Erythroblast (primary cell): ENCODE results near the gene ZDHHC11.

Experiments
- DNase-seq, 2 experiments: peaks; one replicate each; lab custom pipeline; 2025; lab: John Stamatoyannopoulos, UW
- GATA1 ChIP-seq: IDR thresholded peaks from 2 replicates; pipeline ENCODE4 v1.6.1; 2011; ENCODE audit warnings: low read depth, mild to moderate bottlenecking, control low read depth, low read length, moderate library complexity
- POLR2A ChIP-seq: IDR thresholded peaks from 2 replicates; pipeline ENCODE4 v1.6.1; 2011; ENCODE audit warnings: mild to moderate bottlenecking, low read length

The ZDHHC11 gene

GRCh38 chr5:870956-871355 is 20.2 kb upstream of the ZDHHC11 start:
- DNase-seq: no peak
- TF ChIP-seq GATA1: no peak
- no peak for TF ChIP-seq POLR2A

- TF ChIP-seq POLR2A (no peak), GATA1 (no peak)
- DNase-seq: no peak
Measured at GRCh38 chr5:868428-869135, 17.8 kb upstream of the ZDHHC11 start.

GRCh38 chr5:867300-867870 is 16.6 kb upstream of the ZDHHC11 start:
- TF ChIP-seq GATA1 (no peak), POLR2A (no peak)
- DNase-seq: no peak

GRCh38 chr5:865771-866170 is 15.0 kb upstream of the ZDHHC11 start:
- TF ChIP-seq GATA1: no peak
- TF ChIP-seq POLR2A: no peak
- no peak for DNase-seq

GRCh38 chr5:865168-865521 is 14.4 kb upstream of the ZDHHC11 start:
- no peak for TF ChIP-seq GATA1
- TF ChIP-seq POLR2A: no peak
- no peak for DNase-seq

- no peak for DNase-seq
Measured at GRCh38 chr5:864492-865167, 13.8 kb upstream of the ZDHHC11 start.

GRCh38 chr5:863244-863805 is 12.5 kb upstream of the ZDHHC11 start:
- DNase-seq: no peak
- TF ChIP-seq GATA1: no peak
- TF ChIP-seq POLR2A: no peak

More at GRCh38 chr5:864492-865167, 13.8 kb upstream of the ZDHHC11 start:
- TF ChIP-seq GATA1: no peak
- no peak for TF ChIP-seq POLR2A

- DNase-seq: no peak
- no peak for TF ChIP-seq POLR2A
- no peak for TF ChIP-seq GATA1
Measured at GRCh38 chr5:862367-863243, 11.8 kb upstream of the ZDHHC11 start.

- DNase-seq: no peak
- TF ChIP-seq POLR2A (no peak), GATA1 (no peak)
Measured at GRCh38 chr5:861442-862366, 10.9 kb upstream of the ZDHHC11 start.

- TF ChIP-seq GATA1 (no peak), POLR2A (no peak)
- no peak for DNase-seq
Measured at GRCh38 chr5:860506-861150, 9.8 kb upstream of the ZDHHC11 start.

- DNase-seq: no peak
- TF ChIP-seq POLR2A: no peak
- TF ChIP-seq GATA1: no peak
Measured at GRCh38 chr5:859798-860296, 9.1 kb upstream of the ZDHHC11 start.

- TF ChIP-seq GATA1: no peak
- TF ChIP-seq POLR2A: no peak
- DNase-seq: no peak
Measured at GRCh38 chr5:859391-859790, 8.6 kb upstream of the ZDHHC11 start.
